Panc1 (cell line): ENCODE results near the gene NLRC5. TPM values are rescaled to one million over a fixed set of nuclear protein-coding genes. Genes with fewer than 3 reads are reported as not detected.
A peak's percentile ranks its signal among the peaks of the same experiment; 100 is the strongest.

ENCODE experiments used
- ATAC-seq: fragments of 200-7000 bp; cut with Tn5 transposase; 2 replicates; pipeline ENCODE4 v1.9.1; 2020; ENCODE audit warnings: mild to moderate bottlenecking, moderate library complexity
- BruUV-seq: library from RNA; stranded (reverse); fragments of 400-500 nt; replicated peaks from 2 replicates; lab custom pipeline; 2021; lab: Mats Ljungman, UMichigan
- CTCF ChIA-PET: fragments of 300-600 bp; sonication (Branson Sonifier 250); formaldehyde crosslinking; loops from one replicate; lab custom pipeline; 2022; ENCODE audit warnings: antibody characterized with exemption; lab: Charles Lee
- POLR2A ChIA-PET: fragments of 300-600 bp; sonication (Branson Sonifier 250); formaldehyde crosslinking; loops from one replicate; lab custom pipeline; 2022; ENCODE audit warnings: antibody characterized with exemption; lab: Charles Lee
- DNase-seq: peaks from one replicate; pipeline ENCODE4 v3.0.0-alpha.2; 2010; ENCODE audit warnings: low read depth, low spot score
- H3K27ac ChIP-seq: 2 replicates; pipeline ENCODE4 v1.5.1; 2011; ENCODE audit warnings: mild to moderate bottlenecking, low read length, inconsistent platforms
- H3K27me3 ChIP-seq: fragments of 200-500 bp; sonication (Bioruptor generic); 2 replicates; pipeline ENCODE4 v1.6.0; 2014; ENCODE audit warnings: low read length, inconsistent platforms; ENCODE audit not compliant: control insufficient read depth, insufficient read depth
- H3K36me3 ChIP-seq: fragments of 200-500 bp; sonication (Bioruptor generic); 2 replicates; pipeline ENCODE4 v1.5.1; 2014; ENCODE audit warnings: inconsistent platforms, mild to moderate bottlenecking, low read length, moderate library complexity; ENCODE audit not compliant: control insufficient read depth, insufficient read depth
- H3K4me1 ChIP-seq: 2 replicates; pipeline ENCODE4 v1.5.1; 2011; ENCODE audit warnings: inconsistent platforms, mild to moderate bottlenecking, low read length, moderate library complexity; ENCODE audit not compliant: control insufficient read depth, insufficient read depth
- H3K4me3 ChIP-seq, 2 experiments: 2 replicates each; pipeline ENCODE4 v1.5.1; 2011 to 2012; ENCODE audit warnings: low read depth in 2 of 2, low read length in 2 of 2, mild to moderate bottlenecking in 2 of 2, inconsistent platforms in 1 of 2, moderate library complexity in 1 of 2
- H3K9me3 ChIP-seq: fragments of 200-500 bp; sonication (Bioruptor generic); 2 replicates; pipeline ENCODE4 v1.5.1; 2014; ENCODE audit warnings: low read depth, mild to moderate bottlenecking, inconsistent platforms, low read length, moderate library complexity; ENCODE audit not compliant: control insufficient read depth, insufficient read depth
- POLR2AphosphoS5 ChIP-seq: IDR thresholded peaks from 2 replicates; pipeline ENCODE4 v1.6.1; 2012; ENCODE audit warnings: mild to moderate bottlenecking, low read depth, low read length, moderate library complexity
- REST ChIP-seq, 2 experiments: IDR thresholded peaks; 2 replicates each; pipeline ENCODE4 v1.6.1; 2011 to 2012; ENCODE audit warnings: low read depth in 2 of 2, control low read depth in 1 of 2, low read length in 1 of 2, mild to moderate bottlenecking in 1 of 2, moderate library complexity in 1 of 2; ENCODE audit not compliant: insufficient read depth in 1 of 2
- SIN3A ChIP-seq: IDR thresholded peaks from 2 replicates; pipeline ENCODE4 v1.6.1; 2012; ENCODE audit warnings: low read depth, mild to moderate bottlenecking, low read length, moderate library complexity, borderline replicate concordance; ENCODE audit not compliant: insufficient read depth
- TCF7L2 ChIP-seq: IDR thresholded peaks from 2 replicates; pipeline ENCODE4 v1.6.1; 2011; ENCODE audit warnings: mild to moderate bottlenecking, low read depth, low read length, inconsistent platforms
- in situ Hi-C: cut with HindIII; loops from 2 replicates; pipeline ENCODE4 v1.10.0; 2016; ENCODE audit warnings: low sequenced_read_pairs, low pct_unique_long_range_greater_than_20kb
- intact Hi-C: fragments of 100-400 bp; cut with micrococcal nuclease; formaldehyde crosslinking; loops from one replicate; pipeline ENCODE4 v1.10.0; 2022; ENCODE audit not compliant: unreplicated experiment
- total RNA-seq: library from RNA; stranded (reverse); gene quantifications from one replicate; pipeline ENCODE4 v1.2.1, GENCODE V29; 2021; ENCODE audit not compliant: unreplicated experiment
- TF ChIP-seq, protein P1 (sequence below): fragments of 450-650 bp; IDR thresholded peaks from 2 replicates; pipeline ENCODE4 v1.5.1; 2017; ENCODE audit warnings: mild to moderate bottlenecking

The NLRC5 gene
- total RNA-seq, 1 experiment from 2014 or later: 8.8 TPM

DNA sequence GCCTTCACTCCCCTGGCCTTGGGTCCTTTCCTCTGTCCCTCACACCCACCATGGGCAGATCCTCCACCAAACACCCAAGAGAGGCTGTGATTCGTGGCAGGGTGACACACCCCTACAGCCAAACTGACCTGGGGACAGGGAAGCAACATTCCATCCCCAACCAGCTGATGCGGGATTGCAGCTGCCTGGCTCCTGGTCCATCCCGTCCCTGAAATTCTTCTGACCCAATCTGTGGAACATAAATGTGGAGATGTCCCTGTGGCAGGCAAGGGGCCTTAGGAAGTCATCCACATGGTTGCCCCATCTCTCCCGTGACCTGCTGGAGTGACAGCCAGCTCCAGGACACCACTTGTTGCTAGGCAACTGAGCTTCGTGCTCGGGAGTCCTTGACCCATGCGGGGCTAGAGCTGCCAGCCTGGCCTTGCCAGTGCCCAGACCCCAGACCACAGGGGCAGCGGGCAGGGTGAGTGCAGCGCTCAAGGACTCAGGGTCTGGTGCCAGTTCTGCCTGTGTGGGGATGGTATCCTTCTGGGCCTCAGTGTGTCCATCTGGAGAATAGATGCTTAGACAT, 69.0 kb downstream of the NLRC5 start:
- intact Hi-C loops (no loop called here), in situ Hi-C loops (no loop called here)
- H3K4me3 ChIP-seq: no peak overlapping the region
- no TSS peak for BruUV-seq
- ATAC-seq (no peak), DNase-seq (no peak)
- H3K4me1 ChIP-seq: peaks cover 3% of the 10 kb centered on the region; the same call in 1 of the 2 replicates
- ChIA-PET POLR2A (no interaction called here), CTCF (no interaction called here)
- TF ChIP-seq SIN3A (no peak), TCF7L2 (no peak), POLR2AphosphoS5 (no peak), REST (IDR thresholded peaks at IDR 0.05; ENCODE audit: insufficient read depth in 1 of 2, low read depth in 2 of 2, low read length in 1 of 2) (no peak)
- TF ChIP-seq, protein P1, sequence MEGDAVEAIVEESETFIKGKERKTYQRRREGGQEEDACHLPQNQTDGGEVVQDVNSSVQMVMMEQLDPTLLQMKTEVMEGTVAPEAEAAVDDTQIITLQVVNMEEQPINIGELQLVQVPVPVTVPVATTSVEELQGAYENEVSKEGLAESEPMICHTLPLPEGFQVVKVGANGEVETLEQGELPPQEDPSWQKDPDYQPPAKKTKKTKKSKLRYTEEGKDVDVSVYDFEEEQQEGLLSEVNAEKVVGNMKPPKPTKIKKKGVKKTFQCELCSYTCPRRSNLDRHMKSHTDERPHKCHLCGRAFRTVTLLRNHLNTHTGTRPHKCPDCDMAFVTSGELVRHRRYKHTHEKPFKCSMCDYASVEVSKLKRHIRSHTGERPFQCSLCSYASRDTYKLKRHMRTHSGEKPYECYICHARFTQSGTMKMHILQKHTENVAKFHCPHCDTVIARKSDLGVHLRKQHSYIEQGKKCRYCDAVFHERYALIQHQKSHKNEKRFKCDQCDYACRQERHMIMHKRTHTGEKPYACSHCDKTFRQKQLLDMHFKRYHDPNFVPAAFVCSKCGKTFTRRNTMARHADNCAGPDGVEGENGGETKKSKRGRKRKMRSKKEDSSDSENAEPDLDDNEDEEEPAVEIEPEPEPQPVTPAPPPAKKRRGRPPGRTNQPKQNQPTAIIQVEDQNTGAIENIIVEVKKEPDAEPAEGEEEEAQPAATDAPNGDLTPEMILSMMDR: no peak
- H3K36me3 ChIP-seq: no peaks in the 10 kb centered on the region
- H3K27ac ChIP-seq: no peak overlapping the region
- H3K9me3 ChIP-seq: no peaks in the 10 kb centered on the region
- H3K27me3 ChIP-seq: no peaks in the 10 kb centered on the region

DNA sequence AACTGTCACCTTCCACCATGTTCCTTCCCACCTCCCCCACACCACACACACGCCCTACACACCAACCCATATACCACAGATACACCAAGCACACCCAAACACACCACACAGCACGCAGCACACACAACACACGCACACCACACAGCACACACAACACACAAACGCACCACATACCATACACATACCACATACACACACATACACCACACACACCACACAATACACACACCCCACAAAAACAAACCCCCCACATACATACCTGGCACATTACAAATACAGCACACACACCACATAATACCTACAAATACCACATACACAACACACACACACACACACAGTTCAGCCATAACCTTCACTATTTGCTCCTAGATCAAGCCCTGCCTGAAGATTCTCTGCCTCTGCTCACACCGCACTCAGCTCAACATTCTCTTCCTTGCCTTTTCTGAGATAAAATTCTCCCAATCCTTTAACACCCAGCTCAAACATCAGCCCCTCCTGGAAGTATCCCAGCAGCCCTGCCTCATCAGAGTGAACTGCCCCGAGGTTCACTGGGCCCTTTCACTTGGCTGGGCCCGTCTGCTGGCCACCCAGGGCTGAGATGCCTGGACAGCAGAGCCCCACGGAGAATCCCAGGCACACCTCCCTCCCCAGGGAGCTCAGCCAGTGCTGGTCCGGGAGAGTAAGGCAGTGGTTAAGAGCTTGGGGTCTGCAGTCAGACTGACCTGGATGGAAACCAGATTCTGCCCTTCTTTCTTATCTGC, 71.1 kb downstream of the NLRC5 start:
- Histone ChIP-seq H3K4me1 (peaks cover 3% of the 10 kb centered on the region; the same call in 1 of the 2 replicates), H3K4me3 (no peak overlapping the region), H3K36me3 (no peaks in the 10 kb centered on the region), H3K9me3 (no peaks in the 10 kb centered on the region), H3K27ac (no peak overlapping the region), H3K27me3 (no peaks in the 10 kb centered on the region)
- ChIA-PET POLR2A (no interaction called here), CTCF (no interaction called here)
- intact Hi-C loops: no loop called here
- TF ChIP-seq, protein P1: no peak
- TF ChIP-seq TCF7L2 (no peak), SIN3A (no peak), REST (IDR thresholded peaks at IDR 0.05; ENCODE audit: insufficient read depth in 1 of 2, low read depth in 2 of 2, low read length in 1 of 2) (no peak), POLR2AphosphoS5 (no peak)
- DNase-seq (no peak), ATAC-seq (peak; percentile 54)
- BruUV-seq: no TSS peak
- in situ Hi-C loops: no loop called here
